HEK293 (cell line): Measurements from ENCODE around the gene PTGR2.

Experiments
- SETDB1 ChIP-seq: IDR thresholded peaks from one replicate; pipeline ENCODE4 v1.6.1; 2017; ENCODE audit warnings: mild to moderate bottlenecking, low read length, moderate library complexity, mixed read lengths; ENCODE audit not compliant: insufficient read length
- ZNF223 ChIP-seq: fragments of 450-650 bp; formaldehyde crosslinking; IDR thresholded peaks from 2 replicates; pipeline ENCODE4 v1.5.1; 2016; ENCODE audit warnings: missing biosample characterization, missing genetic modification characterization
- ZNF843 ChIP-seq: fragments of 450-650 bp; formaldehyde crosslinking; IDR thresholded peaks from 2 replicates; pipeline ENCODE4 v1.5.1; 2016; ENCODE audit warnings: missing biosample characterization, missing genetic modification characterization
- TF ChIP-seq, protein P1 (sequence below): fragments of 450-650 bp; formaldehyde crosslinking; IDR thresholded peaks from 2 replicates; pipeline ENCODE4 v1.5.1; 2016; ENCODE audit warnings: missing biosample characterization, missing genetic modification characterization
- TF ChIP-seq, protein P2 (sequence below): fragments of 450-650 bp; formaldehyde crosslinking; IDR thresholded peaks from 2 replicates; pipeline ENCODE4 v1.5.1; 2016; ENCODE audit warnings: missing biosample characterization, missing genetic modification characterization

DNA sequence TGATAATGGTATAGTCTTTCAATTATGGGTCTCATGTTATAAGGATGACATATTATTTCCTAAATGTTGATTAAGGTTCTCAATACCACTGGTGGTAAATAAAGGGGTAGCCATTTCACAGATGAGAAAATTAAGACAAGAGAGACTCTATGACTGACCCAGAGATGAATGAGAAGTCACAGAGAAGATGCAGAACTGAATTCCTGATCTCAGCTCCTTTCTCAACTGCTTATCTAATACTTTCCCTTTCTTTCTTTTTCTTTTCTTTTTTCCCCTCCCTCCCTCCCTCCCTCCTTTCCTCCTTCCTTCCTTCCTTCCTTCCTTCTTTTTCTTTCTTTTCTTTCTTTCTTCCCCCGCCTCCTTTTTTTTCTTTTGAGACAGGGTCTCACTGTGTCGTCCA lies 8.3 kb upstream of the PTGR2 start:
- TF ChIP-seq, protein P1, sequence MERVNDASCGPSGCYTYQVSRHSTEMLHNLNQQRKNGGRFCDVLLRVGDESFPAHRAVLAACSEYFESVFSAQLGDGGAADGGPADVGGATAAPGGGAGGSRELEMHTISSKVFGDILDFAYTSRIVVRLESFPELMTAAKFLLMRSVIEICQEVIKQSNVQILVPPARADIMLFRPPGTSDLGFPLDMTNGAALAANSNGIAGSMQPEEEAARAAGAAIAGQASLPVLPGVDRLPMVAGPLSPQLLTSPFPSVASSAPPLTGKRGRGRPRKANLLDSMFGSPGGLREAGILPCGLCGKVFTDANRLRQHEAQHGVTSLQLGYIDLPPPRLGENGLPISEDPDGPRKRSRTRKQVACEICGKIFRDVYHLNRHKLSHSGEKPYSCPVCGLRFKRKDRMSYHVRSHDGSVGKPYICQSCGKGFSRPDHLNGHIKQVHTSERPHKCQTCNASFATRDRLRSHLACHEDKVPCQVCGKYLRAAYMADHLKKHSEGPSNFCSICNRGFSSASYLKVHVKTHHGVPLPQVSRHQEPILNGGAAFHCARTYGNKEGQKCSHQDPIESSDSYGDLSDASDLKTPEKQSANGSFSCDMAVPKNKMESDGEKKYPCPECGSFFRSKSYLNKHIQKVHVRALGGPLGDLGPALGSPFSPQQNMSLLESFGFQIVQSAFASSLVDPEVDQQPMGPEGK = no peak
- TF ChIP-seq ZNF223 (no peak), SETDB1 (no peak), ZNF843 (tag by site-specific recombination) (no peak)
- TF ChIP-seq, protein P2, sequence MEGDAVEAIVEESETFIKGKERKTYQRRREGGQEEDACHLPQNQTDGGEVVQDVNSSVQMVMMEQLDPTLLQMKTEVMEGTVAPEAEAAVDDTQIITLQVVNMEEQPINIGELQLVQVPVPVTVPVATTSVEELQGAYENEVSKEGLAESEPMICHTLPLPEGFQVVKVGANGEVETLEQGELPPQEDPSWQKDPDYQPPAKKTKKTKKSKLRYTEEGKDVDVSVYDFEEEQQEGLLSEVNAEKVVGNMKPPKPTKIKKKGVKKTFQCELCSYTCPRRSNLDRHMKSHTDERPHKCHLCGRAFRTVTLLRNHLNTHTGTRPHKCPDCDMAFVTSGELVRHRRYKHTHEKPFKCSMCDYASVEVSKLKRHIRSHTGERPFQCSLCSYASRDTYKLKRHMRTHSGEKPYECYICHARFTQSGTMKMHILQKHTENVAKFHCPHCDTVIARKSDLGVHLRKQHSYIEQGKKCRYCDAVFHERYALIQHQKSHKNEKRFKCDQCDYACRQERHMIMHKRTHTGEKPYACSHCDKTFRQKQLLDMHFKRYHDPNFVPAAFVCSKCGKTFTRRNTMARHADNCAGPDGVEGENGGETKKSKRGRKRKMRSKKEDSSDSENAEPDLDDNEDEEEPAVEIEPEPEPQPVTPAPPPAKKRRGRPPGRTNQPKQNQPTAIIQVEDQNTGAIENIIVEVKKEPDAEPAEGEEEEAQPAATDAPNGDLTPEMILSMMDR (tag by site-specific recombination) = no peak
